22Rv1 (cell line): ENCODE data around the gene RPL36.

ENCODE experiments used
- H3K27ac ChIP-seq: fragments of 450-650 bp; 2 replicates; pipeline ENCODE4 v1.5.1; 2017
- CTCF ChIP-seq: fragments of 450-650 bp; IDR thresholded peaks from 2 replicates; pipeline ENCODE4 v1.5.1; 2017; ENCODE audit warnings: mild to moderate bottlenecking
- ZFX ChIP-seq: fragments of 450-650 bp; IDR thresholded peaks from 2 replicates; pipeline ENCODE4 v1.6.1; 2017; ENCODE audit warnings: antibody characterized with exemption, borderline replicate concordance

The RPL36 gene

DNA sequence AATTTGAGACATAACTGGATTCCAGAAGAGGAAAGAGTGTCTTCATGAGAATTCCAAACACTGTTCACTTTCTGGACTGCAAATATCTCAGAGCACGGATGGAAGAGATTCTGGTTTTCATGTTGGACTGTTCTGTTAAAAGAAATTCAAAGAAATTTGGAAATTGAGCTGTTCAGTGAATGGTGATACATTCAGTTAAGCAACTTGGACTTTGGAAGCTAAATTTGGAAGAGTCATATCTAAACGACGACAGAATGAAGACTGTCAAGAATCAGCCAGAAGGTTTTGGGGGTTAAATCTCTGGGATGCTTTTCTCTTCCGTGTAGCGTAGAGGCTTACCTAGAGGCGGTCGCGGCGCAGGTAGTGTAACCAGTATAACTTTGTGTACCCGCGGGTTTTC lies 41.6 kb upstream of the RPL36 start:
- no peak for TF ChIP-seq CTCF
- TF ChIP-seq ZFX, result no peak
- H3K27ac ChIP-seq, result no peak overlapping the region

DNA sequence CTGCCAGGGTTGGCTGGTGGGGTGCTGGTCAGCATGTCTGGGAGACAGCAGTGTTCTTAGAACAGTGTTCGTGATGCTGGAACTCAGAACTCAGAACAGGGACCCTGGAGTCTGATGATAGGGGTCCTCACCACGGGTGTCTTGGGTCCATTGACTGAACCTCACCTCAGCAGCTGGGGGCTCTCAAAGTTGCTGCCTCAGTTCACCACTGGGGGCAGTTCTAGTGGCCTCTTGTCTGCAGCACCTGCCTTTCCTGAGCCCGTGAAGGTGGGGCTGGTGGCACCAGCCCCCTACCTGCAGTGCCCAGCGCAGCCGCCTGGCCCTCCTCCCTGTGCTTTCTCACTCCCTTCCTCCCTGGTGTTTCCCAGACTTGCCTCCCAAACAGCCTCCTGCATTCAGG lies 38.7 kb upstream of the RPL36 start:
- TF ChIP-seq CTCF, result no peak
- TF ChIP-seq ZFX, result no peak
- no peak overlapping the region for H3K27ac ChIP-seq

GRCh38 chr19:5652261-5652660 lies 37.8 kb upstream of the RPL36 start:
- TF ChIP-seq ZFX, result no peak
- no peak for TF ChIP-seq CTCF
- H3K27ac ChIP-seq, result no peak overlapping the region

DNA sequence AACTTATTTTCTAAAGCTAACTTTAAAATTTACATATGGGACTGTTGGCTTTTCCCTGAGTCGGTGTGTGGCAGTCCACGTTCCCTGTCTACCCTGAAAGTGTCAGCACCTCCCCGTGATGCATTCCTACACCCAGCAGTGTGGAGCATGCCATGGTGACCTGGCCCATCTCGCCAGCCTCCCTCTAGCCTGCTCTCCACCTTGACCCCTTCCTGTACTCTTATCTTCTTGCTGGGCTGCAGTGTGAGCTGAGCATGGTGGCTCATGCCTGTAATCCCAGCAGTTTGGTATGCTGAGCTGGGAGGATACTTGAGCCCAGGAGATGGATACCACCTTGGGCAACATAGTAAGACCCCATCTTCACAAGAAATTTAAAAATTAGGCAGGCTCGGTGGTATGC lies 35.2 kb upstream of the RPL36 start:
- no peak for TF ChIP-seq CTCF
- H3K27ac ChIP-seq, result no peak overlapping the region

GRCh38 chr19:5655412-5655811 lies 34.7 kb upstream of the RPL36 start:
- TF ChIP-seq CTCF (no peak), ZFX (no peak)
- no peak overlapping the region for H3K27ac ChIP-seq

DNA sequence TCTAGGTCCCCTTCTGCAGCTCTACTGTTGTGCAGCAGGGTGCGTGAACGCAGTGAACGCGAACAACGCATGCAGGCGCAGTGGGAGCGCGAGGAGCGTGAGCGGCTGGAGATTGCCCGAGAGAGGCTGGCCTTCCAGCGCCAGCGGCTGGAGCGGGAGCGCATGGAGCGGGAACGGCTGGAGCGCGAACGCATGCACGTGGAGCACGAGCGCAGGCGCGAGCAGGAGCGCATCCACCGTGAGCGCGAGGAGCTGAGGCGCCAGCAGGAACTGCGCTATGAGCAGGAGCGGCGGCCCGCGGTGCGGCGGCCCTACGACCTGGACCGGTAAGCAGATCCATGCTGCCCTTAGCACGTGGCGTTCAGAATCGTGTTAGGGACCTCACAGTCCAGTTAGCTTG lies 28.6 kb upstream of the RPL36 start:
- TF ChIP-seq ZFX (no peak), CTCF (no peak)

GRCh38 chr19:5663904-5664303 lies 26.2 kb upstream of the RPL36 start:
- no peak overlapping the region for H3K27ac ChIP-seq
- TF ChIP-seq ZFX (no peak), CTCF (no peak)

More for the DNA sequence above, 28.6 kb upstream of the RPL36 start:
- H3K27ac ChIP-seq, result no peak overlapping the region
